Activated naive CD4-positive, alpha-beta T cell treated with anti-CD3 and anti-CD28 coated beads for 36 hours (primary cell): ENCODE measurements around the gene CDH22. TPM values are rescaled to one million over a fixed set of nuclear protein-coding genes. Genes with fewer than 3 reads are reported as not detected.
A peak's percentile ranks its signal among the peaks of the same experiment; 100 is the strongest.

Experiments used
- CTCF ChIA-PET: fragments of 350-600 bp; sonication (Branson Sonifier 250); formaldehyde crosslinking; loops from one replicate; lab custom pipeline; 2021; ENCODE audit warnings: antibody characterized with exemption; lab: Charles Lee
- DNase-seq: peaks from one replicate; pipeline ENCODE4 v3.0.0-alpha.2; 2020
- H3K27ac Mint-ChIP-seq: one replicate; pipeline ENCODE4 v1.8.0; 2021; ENCODE audit warnings: mild to moderate bottlenecking, mixed read lengths
- H3K27me3 Mint-ChIP-seq: one replicate; pipeline ENCODE4 v1.8.0; 2021; ENCODE audit warnings: low read depth, mixed read lengths
- H3K36me3 Mint-ChIP-seq: one replicate; pipeline ENCODE4 v1.8.0; 2021; ENCODE audit warnings: low read depth, mixed read lengths
- H3K4me1 Mint-ChIP-seq: one replicate; pipeline ENCODE4 v1.8.0; 2021; ENCODE audit warnings: low read depth, mixed read lengths
- H3K4me3 Mint-ChIP-seq: one replicate; pipeline ENCODE4 v1.8.0; 2021; ENCODE audit warnings: mild to moderate bottlenecking, moderate library complexity, mixed read lengths
- H3K9me3 Mint-ChIP-seq: one replicate; pipeline ENCODE4 v1.8.0; 2021; ENCODE audit warnings: mixed read lengths
- intact Hi-C: fragments of 100-400 bp; cut with micrococcal nuclease; formaldehyde crosslinking; loops from one replicate; pipeline ENCODE4 v1.15.1; 2023
- total RNA-seq, 2 experiments: library from RNA; stranded (reverse); gene quantifications; one replicate each; pipeline ENCODE4 v1.2.3, GENCODE V29; 2021

CDH22 gene
- total RNA-seq, 2 experiments from 2014 or later = 0.07 TPM; not detected in 1

DNA sequence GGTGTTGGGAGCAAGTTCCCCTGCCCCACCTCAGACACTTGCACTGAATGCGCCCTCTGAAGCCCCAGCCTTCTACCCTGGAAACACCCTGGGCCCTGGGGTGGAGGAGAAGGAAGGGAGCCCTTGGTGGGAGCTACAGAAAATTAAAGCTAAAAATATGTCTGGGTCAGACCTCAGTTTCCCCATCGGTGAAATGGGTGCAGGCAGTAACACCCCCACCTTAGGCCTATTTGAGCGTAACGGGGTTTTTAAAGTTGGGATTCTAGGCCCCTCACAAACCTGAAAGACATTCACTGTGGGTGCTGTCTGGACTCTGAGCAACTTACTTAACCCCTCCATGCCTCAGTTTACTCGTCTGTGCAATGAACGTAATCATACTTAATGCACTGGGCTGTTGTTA lies 19.3 kb upstream of the CDH22 start:
- H3K4me1 Mint-ChIP-seq = no peaks in the 10 kb centered on the region
- DNase-seq = no peak
- H3K36me3 Mint-ChIP-seq = no peaks in the 10 kb centered on the region
- no peak overlapping the region for H3K4me3 Mint-ChIP-seq
- H3K27ac Mint-ChIP-seq = no peak overlapping the region
- no peaks in the 10 kb centered on the region for H3K9me3 Mint-ChIP-seq
- intact Hi-C loops = no loop called here
- peaks cover 10% of the 10 kb centered on the region for H3K27me3 Mint-ChIP-seq
- CTCF ChIA-PET = interaction anchor here (2.5 kb wide), 1 partner anchor 21 kb away, joined by 10 read pairs; no protein-coding TSS in a partner anchor

DNA sequence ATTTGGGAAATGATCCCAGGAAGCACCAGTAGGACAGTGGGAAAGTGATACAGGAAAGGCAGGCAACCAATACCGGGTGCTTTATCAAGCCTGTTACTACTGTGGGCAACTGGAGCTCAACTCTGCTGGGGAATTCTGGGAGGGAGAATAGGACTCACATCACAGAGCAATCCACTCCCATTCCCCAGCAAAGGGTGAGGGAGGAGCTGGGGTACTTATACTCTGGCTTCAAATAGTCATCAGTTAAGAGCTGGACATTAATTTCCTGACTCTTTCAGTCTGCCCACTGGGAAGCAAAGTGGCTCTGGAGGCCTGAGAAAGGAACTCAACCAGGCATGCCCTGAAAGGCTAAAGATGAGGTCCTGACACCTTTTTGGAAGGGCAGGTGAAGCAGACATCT lies 17.5 kb upstream of the CDH22 start:
- intact Hi-C loops = no loop called here
- Mint-ChIP-seq H3K4me3 (no peak overlapping the region), H3K9me3 (no peaks in the 10 kb centered on the region), H3K4me1 (no peaks in the 10 kb centered on the region), H3K27ac (no peak overlapping the region), H3K36me3 (no peaks in the 10 kb centered on the region), H3K27me3 (peaks cover 15% of the 10 kb centered on the region)
- CTCF ChIA-PET = interaction anchor here (0.9 to 2.5 kb wide), 3 partner anchors 19 to 23 kb away, joined by 3 to 10 read pairs (median 5); no protein-coding TSS in a partner anchor
- no peak for DNase-seq

DNA sequence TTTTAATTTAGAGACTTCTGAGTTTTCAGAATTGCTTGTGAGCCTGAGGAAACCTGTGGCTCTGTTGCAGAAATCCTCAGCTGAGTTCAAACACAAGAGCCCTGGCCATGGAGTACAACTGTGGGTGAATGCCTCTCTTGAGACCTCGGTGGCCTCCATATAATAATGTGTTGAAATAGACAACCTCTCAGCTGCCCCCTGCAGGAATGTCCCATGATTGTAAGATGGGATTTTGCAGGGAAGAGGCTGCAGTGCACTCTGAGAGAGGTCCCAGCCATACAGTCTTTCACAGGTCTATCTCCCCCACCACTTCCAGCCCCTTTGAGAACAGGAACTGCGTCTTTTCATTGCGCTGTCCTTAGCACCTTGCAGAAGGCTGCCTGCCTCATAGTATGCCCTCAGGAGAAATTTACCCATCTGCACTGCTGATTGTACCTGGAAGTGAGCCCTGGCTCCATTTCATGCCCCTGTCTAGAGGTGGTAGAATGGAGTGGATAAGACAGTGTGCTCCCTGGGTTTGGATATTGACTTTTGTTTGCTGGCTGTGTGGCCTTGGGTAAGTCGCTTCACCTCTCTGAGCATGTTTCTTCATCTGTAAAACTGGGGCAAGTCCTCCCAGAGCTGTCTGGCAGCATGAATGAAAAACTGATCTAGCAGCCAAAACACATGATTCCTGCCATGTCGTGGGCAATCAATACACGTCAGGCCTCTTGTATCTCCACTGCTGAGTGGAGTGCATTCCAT lies 16.8 kb upstream of the CDH22 start:
- intact Hi-C loops = no loop called here
- peak; percentile 31 for DNase-seq
- Mint-ChIP-seq H3K9me3 (no peaks in the 10 kb centered on the region), H3K4me3 (no peak overlapping the region), H3K36me3 (no peaks in the 10 kb centered on the region), H3K27ac (no peak overlapping the region), H3K4me1 (no peaks in the 10 kb centered on the region), H3K27me3 (peaks cover 15% of the 10 kb centered on the region)
- CTCF ChIA-PET = interaction anchor here (0.9 to 2.5 kb wide), 3 partner anchors 18 to 24 kb away, joined by 3 to 10 read pairs (median 5); no protein-coding TSS in a partner anchor

DNA sequence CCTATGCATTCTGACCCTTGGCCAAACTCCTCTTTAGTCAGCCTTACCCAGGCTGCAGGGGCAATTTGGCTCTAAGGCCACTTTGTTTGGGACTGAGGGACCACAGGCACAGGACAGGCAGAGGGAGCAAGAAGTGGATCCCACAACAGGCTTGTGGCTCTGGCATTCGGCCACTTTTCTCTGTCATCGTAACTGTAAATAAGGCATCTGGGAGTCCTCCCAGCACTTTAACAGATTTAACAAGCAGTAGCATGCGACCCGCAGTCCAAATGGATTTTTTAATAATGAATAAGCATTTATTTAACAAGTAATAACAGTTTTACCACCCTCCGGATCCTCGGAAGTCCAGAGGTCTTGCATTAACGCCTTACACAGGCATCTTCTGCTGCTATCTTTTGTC lies 16.1 kb upstream of the CDH22 start:
- Mint-ChIP-seq H3K27me3 (peaks cover 13% of the 10 kb centered on the region), H3K4me3 (no peak overlapping the region), H3K4me1 (no peaks in the 10 kb centered on the region), H3K36me3 (no peaks in the 10 kb centered on the region), H3K9me3 (no peaks in the 10 kb centered on the region), H3K27ac (no peak overlapping the region)
- DNase-seq = no peak
- intact Hi-C loops = no loop called here
- CTCF ChIA-PET = no interaction called here

DNA sequence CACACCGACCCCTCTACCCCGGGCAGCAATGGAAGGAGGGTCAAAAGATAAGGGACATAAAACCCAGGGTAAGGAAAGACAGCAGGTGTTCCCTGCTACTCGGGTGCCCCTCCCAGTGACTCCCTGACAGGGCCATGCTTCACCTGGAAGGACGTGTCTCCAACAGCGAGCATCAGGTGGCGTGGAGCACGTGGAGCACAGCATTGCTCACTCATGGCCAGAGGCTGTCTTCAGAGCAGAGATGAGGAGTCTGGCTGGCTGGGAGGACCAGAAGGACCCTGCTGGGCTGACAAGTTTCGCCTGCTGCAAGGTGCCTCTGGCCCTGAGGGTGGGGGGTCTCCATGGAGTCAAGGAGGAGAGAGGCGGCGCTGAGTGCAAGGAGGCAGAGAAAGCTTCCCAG lies 15.3 kb upstream of the CDH22 start:
- no peaks in the 10 kb centered on the region for H3K4me1 Mint-ChIP-seq
- no peaks in the 10 kb centered on the region for H3K9me3 Mint-ChIP-seq
- no peaks in the 10 kb centered on the region for H3K36me3 Mint-ChIP-seq
- CTCF ChIA-PET = interaction anchor here (0.6 to 1.4 kb wide), 2 partner anchors 10 to 948 kb away, joined by 3 to 8 read pairs; no protein-coding TSS in a partner anchor
- no peak overlapping the region for H3K27ac Mint-ChIP-seq
- intact Hi-C loops = no loop called here
- DNase-seq = no peak
- no peak overlapping the region for H3K4me3 Mint-ChIP-seq
- peaks cover 17% of the 10 kb centered on the region for H3K27me3 Mint-ChIP-seq

DNA sequence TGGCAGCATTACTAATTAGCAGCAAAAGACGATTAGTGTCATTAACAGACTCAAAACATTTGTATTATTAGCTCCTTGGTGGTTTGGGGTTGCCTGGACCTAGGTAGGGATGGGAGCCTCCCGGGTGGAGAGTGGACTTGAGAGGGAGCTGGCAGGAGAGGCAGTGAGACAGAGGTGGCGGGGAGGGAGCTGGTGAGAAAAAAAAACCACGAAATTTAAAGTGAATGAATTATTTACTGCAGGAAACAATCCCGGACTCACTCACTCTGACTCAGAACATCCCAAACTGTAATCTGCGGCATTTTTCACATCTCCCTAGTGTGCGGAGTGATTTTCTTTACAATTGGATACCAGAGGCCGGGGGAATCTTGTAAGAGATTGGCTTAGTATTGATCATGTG lies 14.3 kb upstream of the CDH22 start:
- CTCF ChIA-PET = interaction anchor here (1.4 kb wide), 1 partner anchor 10 kb away, joined by 8 read pairs; no protein-coding TSS in a partner anchor
- DNase-seq = no peak
- Mint-ChIP-seq H3K36me3 (no peaks in the 10 kb centered on the region), H3K27ac (no peak overlapping the region), H3K9me3 (no peaks in the 10 kb centered on the region), H3K27me3 (peaks cover 17% of the 10 kb centered on the region), H3K4me1 (no peaks in the 10 kb centered on the region), H3K4me3 (no peak overlapping the region)
- intact Hi-C loops = no loop called here

DNA sequence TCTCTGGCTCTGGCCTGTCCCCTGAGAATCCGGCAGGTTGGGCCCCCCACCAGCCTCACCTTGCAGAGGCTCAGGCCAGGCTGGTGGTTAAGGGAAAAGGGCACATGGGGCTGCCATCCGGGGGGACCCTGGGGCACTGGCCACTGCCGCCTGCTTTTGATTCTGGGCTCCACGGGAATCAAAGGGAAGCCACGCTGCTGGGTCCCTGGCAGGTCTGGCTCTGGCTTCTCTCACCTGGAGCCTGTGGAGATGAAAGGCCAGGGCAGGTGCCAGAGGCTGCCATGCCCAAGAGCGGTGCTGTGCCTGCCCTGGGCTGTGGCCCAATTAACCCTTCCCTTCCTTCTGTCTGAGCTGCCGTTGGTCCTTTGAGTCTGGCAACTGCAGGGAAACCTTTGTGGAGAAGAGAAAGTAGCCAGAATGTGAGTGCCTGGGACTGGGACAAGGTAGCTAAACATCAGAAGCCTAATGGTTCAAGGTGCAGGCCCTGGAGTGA lies 9.4 kb upstream of the CDH22 start:
- intact Hi-C loops = no loop called here
- no peak overlapping the region for H3K27ac Mint-ChIP-seq
- H3K27me3 Mint-ChIP-seq = peaks cover 58% of the 10 kb centered on the region
- no peaks in the 10 kb centered on the region for H3K4me1 Mint-ChIP-seq
- no peaks in the 10 kb centered on the region for H3K9me3 Mint-ChIP-seq
- H3K36me3 Mint-ChIP-seq = no peaks in the 10 kb centered on the region
- no peak overlapping the region for H3K4me3 Mint-ChIP-seq
- no peak for DNase-seq
- CTCF ChIA-PET = no interaction called here

DNA sequence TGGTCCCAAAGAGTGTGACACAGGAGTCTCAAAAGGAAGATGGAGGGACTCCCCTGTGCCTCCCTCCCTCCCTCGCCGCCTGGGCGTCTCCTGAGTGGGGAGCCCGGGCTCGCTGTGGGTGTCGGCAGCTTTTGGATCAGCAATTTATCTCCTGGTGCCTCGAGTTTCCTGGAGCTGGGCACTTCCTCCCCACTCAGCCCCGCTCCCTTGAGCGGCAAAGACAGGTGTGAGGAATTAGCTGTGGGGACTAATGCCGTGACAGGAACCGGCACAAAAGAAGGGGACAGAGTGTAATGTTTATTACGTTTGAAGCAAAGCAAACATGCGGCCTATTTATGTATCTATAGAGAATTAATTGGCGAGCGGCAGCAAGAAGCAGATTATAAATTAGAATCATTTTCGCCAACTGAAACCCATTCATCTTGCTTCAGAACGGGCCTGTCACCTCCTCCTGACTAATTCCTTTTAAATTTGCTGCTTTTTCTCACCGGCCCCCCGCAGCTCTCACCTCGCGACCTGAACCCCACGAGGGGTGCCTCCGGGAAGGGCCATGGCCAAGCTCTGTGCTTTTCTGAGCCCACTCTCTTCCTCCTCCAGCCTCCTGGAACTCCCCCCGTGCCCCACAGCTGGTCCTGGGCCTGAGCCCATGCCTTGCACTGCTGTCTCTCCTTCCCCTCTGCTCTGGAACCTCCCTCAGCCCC lies 8.8 kb upstream of the CDH22 start:
- CTCF ChIA-PET = no interaction called here
- no peak for DNase-seq
- H3K4me3 Mint-ChIP-seq = no peak overlapping the region
- no peak overlapping the region for H3K27ac Mint-ChIP-seq
- intact Hi-C loops = no loop called here
- peaks cover under 1% of the 10 kb centered on the region for H3K4me1 Mint-ChIP-seq
- peaks cover 56% of the 10 kb centered on the region for H3K27me3 Mint-ChIP-seq
- no peaks in the 10 kb centered on the region for H3K9me3 Mint-ChIP-seq
- H3K36me3 Mint-ChIP-seq = no peaks in the 10 kb centered on the region

DNA sequence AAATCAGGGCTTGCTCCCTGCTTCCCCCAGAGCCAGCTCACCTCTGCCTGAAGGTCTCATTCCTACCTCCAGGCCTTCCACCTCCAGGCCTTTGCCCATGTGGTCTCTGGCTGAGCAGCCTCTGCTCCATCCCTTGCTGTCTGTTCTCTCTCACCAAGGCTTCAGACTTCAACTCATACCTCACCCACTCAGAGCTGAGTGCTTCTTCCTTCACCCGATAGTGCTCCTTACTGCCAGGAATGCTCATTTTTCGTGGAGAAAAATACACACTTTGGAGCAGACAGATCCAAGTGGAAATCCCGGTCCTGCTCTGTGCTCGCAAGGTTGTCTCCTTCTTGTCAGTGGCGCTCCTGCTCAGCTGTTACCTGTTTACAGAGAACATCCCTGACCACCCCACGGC lies 7.0 kb upstream of the CDH22 start:
- H3K27me3 Mint-ChIP-seq = peaks cover 71% of the 10 kb centered on the region
- intact Hi-C loops = no loop called here
- no peak overlapping the region for H3K4me3 Mint-ChIP-seq
- H3K36me3 Mint-ChIP-seq = no peaks in the 10 kb centered on the region
- CTCF ChIA-PET = no interaction called here
- H3K27ac Mint-ChIP-seq = no peak overlapping the region
- no peaks in the 10 kb centered on the region for H3K9me3 Mint-ChIP-seq
- H3K4me1 Mint-ChIP-seq = peaks cover 4% of the 10 kb centered on the region
- no peak for DNase-seq

DNA sequence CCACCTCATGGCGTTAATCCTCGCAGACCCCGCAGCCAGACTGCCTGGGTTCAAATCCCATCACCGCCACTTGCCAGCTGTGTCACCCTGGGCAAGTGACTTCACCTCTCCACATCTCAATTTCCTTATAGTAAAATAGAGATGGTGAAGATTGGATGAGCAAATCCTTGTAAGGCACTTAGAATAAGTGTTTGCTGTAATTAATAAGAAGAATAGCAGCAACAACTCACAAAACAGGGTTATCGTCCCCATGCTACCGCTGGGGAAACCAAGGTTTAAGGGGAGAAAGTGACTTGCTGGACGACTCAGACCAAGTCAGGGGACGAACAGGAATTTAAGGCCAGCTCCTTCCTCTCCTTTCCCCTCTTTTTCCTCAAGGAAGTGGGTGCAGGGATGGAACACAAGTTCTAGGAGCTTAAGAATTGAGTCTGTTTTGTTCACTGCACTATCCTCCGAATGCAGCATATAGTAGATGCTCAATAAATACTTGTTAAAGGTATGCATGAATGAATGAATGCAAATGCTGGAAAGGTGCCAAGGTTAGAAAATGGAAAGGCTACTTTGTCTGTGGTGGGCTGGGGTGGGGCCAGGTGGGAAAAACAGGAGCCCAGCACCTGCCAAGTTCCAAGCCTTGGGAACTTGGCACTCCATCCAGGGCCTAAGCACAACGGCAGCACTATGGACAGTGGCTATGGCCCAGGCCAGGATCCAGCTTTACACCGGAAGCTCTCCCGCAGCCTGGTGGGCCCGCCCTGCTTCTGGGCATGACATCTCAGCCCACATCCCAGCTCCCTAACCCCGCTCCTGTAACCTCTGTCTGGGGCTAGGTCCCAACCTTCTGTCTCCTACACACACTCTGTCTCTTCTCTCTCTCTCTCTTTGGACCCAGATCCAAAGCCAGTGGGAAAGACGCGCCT lies 4.9 kb upstream of the CDH22 start:
- Mint-ChIP-seq H3K27ac (no peak overlapping the region), H3K4me1 (peaks cover 4% of the 10 kb centered on the region)

DNA sequence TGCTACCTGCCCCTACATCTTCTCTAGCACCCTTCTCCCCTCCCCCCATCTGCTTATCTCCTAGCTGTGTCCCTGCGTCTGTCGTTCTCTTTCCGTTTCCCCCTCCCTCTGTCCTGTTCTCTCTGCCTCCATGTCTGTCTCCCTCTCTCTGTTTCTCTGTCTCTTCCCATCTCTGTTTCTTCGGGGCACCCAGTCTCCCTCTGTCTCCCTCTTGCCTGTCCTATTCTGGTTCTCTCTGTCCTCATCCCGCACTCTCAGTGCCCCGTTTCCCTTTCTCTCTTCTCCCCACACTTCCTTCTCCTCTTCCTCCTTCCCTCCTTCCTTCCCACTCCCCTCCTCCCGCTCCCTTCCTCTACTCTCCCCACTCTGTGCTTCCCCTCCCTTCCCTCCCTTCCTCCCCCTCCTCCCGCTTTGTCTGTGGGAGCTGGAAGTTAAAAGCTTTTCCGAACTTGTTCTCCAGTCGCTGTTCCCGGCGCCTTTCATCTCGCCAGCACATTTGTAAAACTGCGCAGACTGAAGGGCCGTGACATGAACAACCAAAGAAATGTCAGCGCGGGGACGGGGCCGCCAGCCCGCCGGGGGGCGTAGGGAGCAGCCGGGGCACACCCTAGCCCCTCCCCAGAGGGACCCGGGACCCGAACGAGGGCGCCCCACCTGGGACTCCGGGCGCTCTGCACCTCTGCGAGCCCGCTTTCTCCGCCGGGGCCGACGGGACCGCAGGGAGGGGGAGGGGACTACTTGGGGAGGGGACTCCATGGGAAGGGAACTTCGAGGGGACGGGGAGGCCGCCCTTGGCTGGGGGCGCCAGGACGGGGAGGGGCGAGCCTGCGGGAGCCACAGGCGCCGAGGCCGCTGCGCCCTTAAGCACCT lies 4.0 kb upstream of the CDH22 start:
- H3K4me1 Mint-ChIP-seq = peaks cover 4% of the 10 kb centered on the region
- CTCF ChIA-PET = interaction anchor here (1.1 kb wide), 1 partner anchor 101 kb away, joined by 4 read pairs; no protein-coding TSS in a partner anchor
- intact Hi-C loops = no loop called here
- peak; percentile 19 for DNase-seq
- peaks cover 80% of the 10 kb centered on the region for H3K27me3 Mint-ChIP-seq
- no peak overlapping the region for H3K27ac Mint-ChIP-seq
- no peaks in the 10 kb centered on the region for H3K9me3 Mint-ChIP-seq
- no peak overlapping the region for H3K4me3 Mint-ChIP-seq
- no peaks in the 10 kb centered on the region for H3K36me3 Mint-ChIP-seq

More for the DNA sequence above, 4.9 kb upstream of the CDH22 start:
- no peak overlapping the region for H3K4me3 Mint-ChIP-seq
- CTCF ChIA-PET = interaction anchor here (0.6 kb wide), 1 partner anchor 317 kb away, joined by 4 read pairs; no protein-coding TSS in a partner anchor
- intact Hi-C loops = no loop called here
- no peak for DNase-seq
- H3K9me3 Mint-ChIP-seq = no peaks in the 10 kb centered on the region
- peaks cover 80% of the 10 kb centered on the region for H3K27me3 Mint-ChIP-seq
- H3K36me3 Mint-ChIP-seq = no peaks in the 10 kb centered on the region
